Muscle layer of colon (tissue), 2 donors: Measurements from ENCODE around the gene CD58.

Source experiments
- H3K27ac ChIP-seq: one replicate; pipeline ENCODE4 v1.7.0; 2013; ENCODE audit warnings: low read depth, mild to moderate bottlenecking, low read length, moderate library complexity
- H3K27me3 ChIP-seq, 2 donors: one replicate each; pipeline ENCODE4 v1.7.0; 2013; ENCODE audit warnings: low read length in 2 of 2, mild to moderate bottlenecking in 2 of 2; ENCODE audit not compliant: insufficient read depth in 2 of 2, control insufficient read depth in 1 of 2
- H3K36me3 ChIP-seq: one replicate; pipeline ENCODE4 v1.7.0; 2013; ENCODE audit warnings: mild to moderate bottlenecking, low read length; ENCODE audit not compliant: insufficient read depth
- H3K4me1 ChIP-seq: one replicate; pipeline ENCODE4 v1.7.0; 2013; ENCODE audit warnings: mild to moderate bottlenecking, low read length; ENCODE audit not compliant: insufficient read depth
- H3K4me3 ChIP-seq, 2 donors: one replicate each; pipeline ENCODE4 v1.7.0; 2013; ENCODE audit warnings: low read length in 2 of 2, low read depth in 1 of 2, mild to moderate bottlenecking in 1 of 2, moderate library complexity in 1 of 2
- H3K9ac ChIP-seq: one replicate; pipeline ENCODE4 v1.7.0; 2013; ENCODE audit warnings: low read length
- H3K9me3 ChIP-seq: one replicate; pipeline ENCODE4 v1.7.0; 2013; ENCODE audit warnings: mild to moderate bottlenecking, low read length
- donor health status: abdominal sarcoma.
- donor health status: Adenocarcinoma of cecum.

Gene CD58

GRCh38 chr1:116553386-116554115, 17.3 kb downstream of the CD58 start:
- no peak overlapping the region for H3K4me3 ChIP-seq
- H3K4me1 ChIP-seq = no peaks in the 10 kb centered on the region
- H3K27ac ChIP-seq = no peak overlapping the region
- H3K27me3 ChIP-seq = no peaks in the 10 kb centered on the region
- H3K9me3 ChIP-seq = no peaks in the 10 kb centered on the region
- H3K9ac ChIP-seq = no peak overlapping the region
- H3K36me3 ChIP-seq = no peaks in the 10 kb centered on the region

GRCh38 chr1:116546354-116546977, 24.4 kb downstream of the CD58 start:
- H3K4me1 ChIP-seq = peaks cover 5% of the 10 kb centered on the region
- H3K36me3 ChIP-seq = peaks cover 14% of the 10 kb centered on the region
- no peaks in the 10 kb centered on the region for H3K9me3 ChIP-seq
- no peak overlapping the region for H3K4me3 ChIP-seq
- H3K27me3 ChIP-seq = no peaks in the 10 kb centered on the region
- no peak overlapping the region for H3K27ac ChIP-seq
- no peak overlapping the region for H3K9ac ChIP-seq

GRCh38 chr1:116545359-116545705, 25.5 kb downstream of the CD58 start:
- Histone ChIP-seq H3K9me3 (no peaks in the 10 kb centered on the region), H3K36me3 (peaks cover 14% of the 10 kb centered on the region), H3K4me1 (peaks cover 5% of the 10 kb centered on the region), H3K27ac (no peak overlapping the region), H3K27me3 (no peaks in the 10 kb centered on the region), H3K9ac (no peak overlapping the region), H3K4me3 (no peak overlapping the region)

- no peak overlapping the region for H3K27ac ChIP-seq
- peaks cover 5% of the 10 kb centered on the region for H3K4me1 ChIP-seq
- H3K9ac ChIP-seq = no peak overlapping the region
- peaks cover 17% of the 10 kb centered on the region for H3K36me3 ChIP-seq
- no peaks in the 10 kb centered on the region for H3K9me3 ChIP-seq
- no peak overlapping the region for H3K4me3 ChIP-seq
- H3K27me3 ChIP-seq = no peaks in the 10 kb centered on the region
Observed at GRCh38 chr1:116544588-116545358, 26.1 kb downstream of the CD58 start.

GRCh38 chr1:116540088-116540487, 30.7 kb downstream of the CD58 start:
- Histone ChIP-seq H3K4me3 (no peak overlapping the region), H3K4me1 (peaks cover 5% of the 10 kb centered on the region), H3K27me3 (no peaks in the 10 kb centered on the region), H3K9ac (no peak overlapping the region), H3K36me3 (peaks cover 32% of the 10 kb centered on the region), H3K27ac (no peak overlapping the region), H3K9me3 (no peaks in the 10 kb centered on the region)

- Histone ChIP-seq H3K4me3 (no peak overlapping the region), H3K27ac (no peak overlapping the region), H3K27me3 (no peaks in the 10 kb centered on the region), H3K9ac (no peak overlapping the region), H3K4me1 (no peaks in the 10 kb centered on the region), H3K9me3 (no peaks in the 10 kb centered on the region), H3K36me3 (peaks cover 30% of the 10 kb centered on the region)
Observed at GRCh38 chr1:116538544-116538943, 32.3 kb downstream of the CD58 start.

GRCh38 chr1:116537898-116538297, 32.9 kb downstream of the CD58 start:
- no peaks in the 10 kb centered on the region for H3K9me3 ChIP-seq
- no peak overlapping the region for H3K4me3 ChIP-seq
- no peak overlapping the region for H3K9ac ChIP-seq
- H3K4me1 ChIP-seq = no peaks in the 10 kb centered on the region
- peaks cover 29% of the 10 kb centered on the region for H3K36me3 ChIP-seq
- H3K27ac ChIP-seq = no peak overlapping the region
- H3K27me3 ChIP-seq = no peaks in the 10 kb centered on the region

- no peaks in the 10 kb centered on the region for H3K4me1 ChIP-seq
- no peak overlapping the region for H3K27ac ChIP-seq
- H3K36me3 ChIP-seq = peaks cover 28% of the 10 kb centered on the region
- H3K27me3 ChIP-seq = no peaks in the 10 kb centered on the region
- no peak overlapping the region for H3K4me3 ChIP-seq
- no peaks in the 10 kb centered on the region for H3K9me3 ChIP-seq
- no peak overlapping the region for H3K9ac ChIP-seq
Observed at GRCh38 chr1:116537040-116537831, 33.6 kb downstream of the CD58 start.

GRCh38 chr1:116534014-116534739, 36.6 kb downstream of the CD58 start:
- no peaks in the 10 kb centered on the region for H3K27me3 ChIP-seq
- H3K4me3 ChIP-seq = no peak overlapping the region
- H3K9me3 ChIP-seq = no peaks in the 10 kb centered on the region
- H3K36me3 ChIP-seq = peaks cover 24% of the 10 kb centered on the region
- H3K9ac ChIP-seq = no peak overlapping the region
- H3K4me1 ChIP-seq = no peaks in the 10 kb centered on the region
- H3K27ac ChIP-seq = no peak overlapping the region

GRCh38 chr1:116533429-116533820, 37.4 kb downstream of the CD58 start:
- no peak overlapping the region for H3K9ac ChIP-seq
- H3K27ac ChIP-seq = no peak overlapping the region
- H3K4me1 ChIP-seq = no peaks in the 10 kb centered on the region
- H3K36me3 ChIP-seq = peaks cover 18% of the 10 kb centered on the region
- no peak overlapping the region for H3K4me3 ChIP-seq
- no peaks in the 10 kb centered on the region for H3K9me3 ChIP-seq
- no peaks in the 10 kb centered on the region for H3K27me3 ChIP-seq
